GM10248 (cell line): ENCODE measurements around the gene GRB7.

Source experiments
- CTCF ChIA-PET: fragments of 300-600 bp; sonication (Branson Sonifier 250); formaldehyde crosslinking; extraction: SDS; loops from one replicate; lab custom pipeline; 2021; ENCODE audit warnings: antibody characterized with exemption; lab: Yijun Ruan, JAX
- POLR2A ChIA-PET: fragments of 350-650 bp; sonication (Branson Sonifier 250); formaldehyde crosslinking; extraction: SDS; loops from one replicate; lab custom pipeline; 2020; ENCODE audit warnings: antibody characterized with exemption; lab: Yijun Ruan, JAX
- DNase-seq: peaks from one replicate; pipeline ENCODE4 v3.0.0; 2012; ENCODE audit errors: extremely low spot score
- TF ChIP-seq, protein P1 (sequence below): IDR thresholded peaks from 2 replicates; pipeline ENCODE4 v1.5.1; 2012; ENCODE audit warnings: mild to moderate bottlenecking, low read depth; ENCODE audit errors: extremely low read depth, missing control alignments, control extremely low read depth

GRB7 gene

DNA sequence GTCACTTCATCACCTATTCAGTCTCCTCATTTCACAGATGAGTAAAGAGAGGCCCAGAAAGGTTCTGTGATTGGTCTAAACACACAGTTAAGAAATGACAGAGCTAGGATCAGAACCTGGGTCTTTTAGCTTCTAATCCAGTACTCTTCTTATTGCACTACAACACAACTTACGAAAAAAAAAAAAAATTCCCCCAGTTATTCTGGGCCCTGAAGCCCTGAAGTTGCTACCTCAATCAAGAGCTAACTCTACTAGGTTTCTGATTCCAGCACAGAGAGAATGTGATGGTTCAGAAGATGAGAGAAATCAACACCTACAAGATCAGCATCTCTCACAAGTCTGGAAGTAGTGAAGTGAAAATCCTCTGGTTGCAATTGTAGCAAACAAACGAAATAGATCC lies 37.3 kb downstream of the GRB7 start:
- CTCF ChIA-PET: interaction anchor here (0.7 to 3.6 kb wide), 3 partner anchors 18 to 153 kb away, joined by 3 to 21 read pairs (median 3); no protein-coding TSS in a partner anchor

DNA sequence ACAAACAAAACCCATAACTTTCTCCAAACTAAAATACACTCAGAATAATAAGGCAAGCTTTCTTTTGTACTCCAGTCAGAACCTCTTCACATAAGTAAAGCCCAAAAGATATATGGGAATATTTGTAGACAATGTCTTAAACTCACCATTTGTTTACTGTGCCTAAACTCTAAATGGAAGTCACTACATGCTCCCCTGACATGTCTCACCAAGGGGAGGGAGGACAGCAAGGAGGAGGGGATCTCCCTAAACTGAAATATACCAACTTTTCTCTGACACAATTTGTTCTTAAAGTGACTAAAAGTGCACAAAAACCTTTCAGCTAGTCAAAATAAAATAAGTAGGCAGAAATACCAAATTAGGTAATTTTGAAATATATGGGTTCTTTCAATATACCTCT lies 38.5 kb downstream of the GRB7 start:
- POLR2A ChIA-PET: no interaction called here
- CTCF ChIA-PET: interaction anchor here (1.0 to 3.6 kb wide), 7 partner anchors 9 to 46 kb away, joined by 3 to 21 read pairs (median 6); partner anchors contain the start of gene MIEN1
- TF ChIP-seq, protein P1, sequence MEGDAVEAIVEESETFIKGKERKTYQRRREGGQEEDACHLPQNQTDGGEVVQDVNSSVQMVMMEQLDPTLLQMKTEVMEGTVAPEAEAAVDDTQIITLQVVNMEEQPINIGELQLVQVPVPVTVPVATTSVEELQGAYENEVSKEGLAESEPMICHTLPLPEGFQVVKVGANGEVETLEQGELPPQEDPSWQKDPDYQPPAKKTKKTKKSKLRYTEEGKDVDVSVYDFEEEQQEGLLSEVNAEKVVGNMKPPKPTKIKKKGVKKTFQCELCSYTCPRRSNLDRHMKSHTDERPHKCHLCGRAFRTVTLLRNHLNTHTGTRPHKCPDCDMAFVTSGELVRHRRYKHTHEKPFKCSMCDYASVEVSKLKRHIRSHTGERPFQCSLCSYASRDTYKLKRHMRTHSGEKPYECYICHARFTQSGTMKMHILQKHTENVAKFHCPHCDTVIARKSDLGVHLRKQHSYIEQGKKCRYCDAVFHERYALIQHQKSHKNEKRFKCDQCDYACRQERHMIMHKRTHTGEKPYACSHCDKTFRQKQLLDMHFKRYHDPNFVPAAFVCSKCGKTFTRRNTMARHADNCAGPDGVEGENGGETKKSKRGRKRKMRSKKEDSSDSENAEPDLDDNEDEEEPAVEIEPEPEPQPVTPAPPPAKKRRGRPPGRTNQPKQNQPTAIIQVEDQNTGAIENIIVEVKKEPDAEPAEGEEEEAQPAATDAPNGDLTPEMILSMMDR: no peak
- no peak for DNase-seq

More for the DNA sequence above, 37.3 kb downstream of the GRB7 start:
- TF ChIP-seq, protein P1: no peak
- POLR2A ChIA-PET: interaction anchor here (0.7 to 1.2 kb wide), 2 partner anchors 10 to 19 kb away, joined by 3 to 4 read pairs; no protein-coding TSS in a partner anchor
- DNase-seq: no peak

DNA sequence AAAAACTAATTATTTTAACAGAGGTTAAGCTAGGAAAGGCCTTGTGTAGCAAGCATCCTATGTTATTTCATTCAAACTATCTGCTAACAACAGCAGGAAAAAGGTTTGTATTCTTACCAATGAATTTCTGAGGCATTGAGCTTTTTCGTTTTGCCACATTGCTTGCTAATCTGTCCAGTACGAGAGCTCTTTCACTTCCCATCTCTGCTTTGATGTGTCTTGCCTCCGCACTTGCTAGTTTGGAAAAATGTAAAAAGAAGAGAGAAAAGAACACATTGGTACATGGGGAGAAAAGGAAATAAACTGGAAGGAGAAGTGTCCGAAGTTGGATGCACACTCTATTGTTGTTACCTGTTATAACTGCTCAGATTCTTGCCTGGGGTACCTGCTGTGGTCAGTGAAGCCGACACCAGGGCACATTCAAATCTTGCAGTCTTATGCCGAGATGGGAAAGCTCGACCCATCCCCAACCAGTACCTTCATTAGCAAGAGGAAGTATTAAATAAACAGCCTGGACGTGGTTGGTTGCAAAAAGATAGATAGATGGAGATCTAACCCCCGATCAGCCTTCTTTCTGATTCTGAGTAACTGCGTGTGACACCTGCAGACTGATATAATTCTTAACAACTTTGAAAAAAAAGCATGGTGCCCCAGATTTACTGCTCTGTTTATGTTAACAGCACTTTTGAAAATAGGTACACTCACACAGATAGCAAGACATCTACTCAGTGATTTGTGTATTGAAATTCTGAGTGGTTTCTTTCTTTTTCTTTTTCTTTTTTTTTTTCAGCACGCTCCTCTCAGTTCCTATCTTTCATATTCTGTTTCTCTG lies 40.0 kb downstream of the GRB7 start:
- ChIA-PET POLR2A (interaction anchor here (1.0 kb wide), 1 partner anchor 19 kb away, joined by 3 read pairs; no protein-coding TSS in a partner anchor), CTCF (interaction anchor here (0.8 to 3.6 kb wide), 6 partner anchors 15 to 186 kb away, joined by 3 to 21 read pairs (median 4); no protein-coding TSS in a partner anchor)
- TF ChIP-seq, protein P1: no peak
- peak; percentile 62 for DNase-seq

DNA sequence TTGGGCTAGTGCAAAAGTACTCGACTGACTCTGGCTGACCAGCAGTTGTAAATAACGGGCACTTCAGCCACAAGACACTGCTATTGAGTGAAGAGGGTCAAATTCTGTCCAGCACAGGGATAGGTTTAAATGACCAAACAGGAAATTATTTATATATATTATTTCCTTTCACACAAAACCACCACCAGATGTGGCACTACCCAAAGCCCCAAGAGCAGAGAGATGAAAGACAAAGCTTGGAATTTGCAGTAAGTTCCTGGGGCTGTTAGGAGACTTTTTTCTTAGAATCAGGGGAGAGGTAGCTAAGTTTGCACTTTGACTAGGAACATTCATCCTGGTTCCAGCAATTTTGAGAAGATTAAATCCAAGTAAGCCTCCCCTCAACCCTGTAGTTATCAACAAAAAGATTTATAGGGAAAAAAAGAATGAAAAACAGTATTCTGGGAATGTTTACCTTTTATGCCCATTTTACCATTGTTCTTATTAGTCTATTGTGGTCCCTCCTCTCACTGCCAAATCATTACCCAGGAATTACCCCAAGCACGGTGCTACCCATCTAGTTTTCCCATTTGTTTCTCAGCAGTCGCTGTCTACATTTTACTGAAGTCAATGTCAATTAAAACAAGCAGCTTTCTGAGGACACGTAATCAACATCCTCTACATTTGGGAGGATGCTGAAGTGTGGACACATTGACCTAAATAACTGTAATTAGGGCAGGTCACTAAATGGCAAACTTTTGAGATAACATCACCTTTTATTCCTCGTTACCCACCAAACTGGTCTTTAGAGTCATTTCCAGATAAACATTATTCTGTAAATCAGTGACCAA lies 43.5 kb downstream of the GRB7 start:
- POLR2A ChIA-PET: no interaction called here
- CTCF ChIA-PET: interaction anchor here (1.0 to 2.6 kb wide), 8 partner anchors 14 to 176 kb away, joined by 3 to 8 read pairs (median 3); partner anchors contain the start of gene IKZF3
- DNase-seq: no peak
- TF ChIP-seq, protein P1: no peak

DNA sequence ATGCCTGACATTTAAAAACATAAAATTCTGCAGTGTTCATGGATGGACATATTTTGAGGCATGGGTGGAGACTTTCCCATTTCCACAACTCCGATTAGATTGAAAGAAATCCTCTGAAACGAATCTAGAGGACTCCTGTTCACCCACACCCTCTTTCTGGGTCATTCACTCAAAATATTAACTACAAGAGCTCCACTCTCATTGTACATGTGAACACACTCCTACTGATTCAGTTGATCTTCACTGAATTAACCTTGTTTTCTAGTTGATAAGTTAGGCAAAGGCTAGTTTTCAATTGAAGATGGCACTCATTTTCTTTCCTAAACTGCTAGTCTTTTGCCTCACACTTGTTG lies 44.1 kb downstream of the GRB7 start:
- TF ChIP-seq, protein P1: no peak
- ChIA-PET POLR2A (no interaction called here), CTCF (interaction anchor here (1.0 to 2.6 kb wide), 7 partner anchors 14 to 176 kb away, joined by 3 to 8 read pairs (median 3); partner anchors contain the start of gene IKZF3)
- no peak for DNase-seq

DNA sequence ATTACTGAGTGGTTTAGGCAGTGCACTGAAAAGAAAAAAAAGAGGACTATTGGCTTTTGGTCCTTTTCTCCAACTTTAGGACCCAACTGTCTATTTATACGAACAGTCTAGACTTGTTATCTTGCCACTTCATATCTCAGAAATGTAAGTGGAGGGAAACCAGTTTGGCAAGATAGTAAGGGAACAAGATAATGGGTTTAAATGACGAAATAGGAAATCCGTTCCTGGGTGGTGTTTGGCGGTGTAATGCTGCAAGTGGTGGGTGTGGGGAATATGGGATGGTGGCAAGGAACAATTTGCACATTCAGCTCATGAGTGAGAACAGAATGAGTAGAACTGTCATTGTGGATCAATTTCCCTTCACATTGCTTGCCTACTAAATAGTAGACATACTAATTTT lies 44.7 kb downstream of the GRB7 start:
- TF ChIP-seq, protein P1: no peak
- ChIA-PET POLR2A (no interaction called here), CTCF (interaction anchor here (1.0 to 1.8 kb wide), 5 partner anchors 13 to 175 kb away, joined by 3 to 6 read pairs (median 3); no protein-coding TSS in a partner anchor)
- no peak for DNase-seq
